NT2/D1 (cell line): ENCODE data around the gene EPN1.

Experiments
- DNase-seq: peaks from one replicate; pipeline ENCODE4 v3.0.0-alpha.2; 2011; ENCODE audit warnings: low read depth, low spot score
- H3K27me3 ChIP-seq: 2 replicates; pipeline ENCODE4 v1.6.0; 2011; ENCODE audit warnings: mild to moderate bottlenecking; ENCODE audit not compliant: insufficient read length, insufficient read depth
- H3K36me3 ChIP-seq: 2 replicates; pipeline ENCODE4 v1.6.1; 2011; ENCODE audit warnings: mild to moderate bottlenecking, low read length, mixed read lengths; ENCODE audit not compliant: insufficient read depth, insufficient read length
- H3K4me1 ChIP-seq: 2 replicates; pipeline ENCODE4 v1.5.1; 2011; ENCODE audit not compliant: insufficient read depth, insufficient read length
- H3K4me3 ChIP-seq: 2 replicates; pipeline ENCODE4 v1.5.1; 2011; ENCODE audit warnings: low read depth; ENCODE audit not compliant: insufficient read length
- H3K9ac ChIP-seq: 2 replicates; pipeline ENCODE4 v1.6.0; 2011; ENCODE audit warnings: low read depth; ENCODE audit not compliant: insufficient read length
- H3K9me3 ChIP-seq: 2 replicates; pipeline ENCODE4 v1.5.1; 2011; ENCODE audit warnings: mild to moderate bottlenecking, low read length; ENCODE audit not compliant: insufficient read depth
- SUZ12 ChIP-seq: IDR thresholded peaks from 2 replicates; pipeline ENCODE4 v1.6.1; 2011; ENCODE audit not compliant: insufficient read length, insufficient read depth; ENCODE audit errors: extremely low read depth
- YY1 ChIP-seq: IDR thresholded peaks from 2 replicates; pipeline ENCODE4 v1.6.1; 2011; ENCODE audit not compliant: insufficient read length, insufficient read depth
- ZNF274 ChIP-seq: IDR thresholded peaks from 2 replicates; pipeline ENCODE4 v1.6.1; 2011; ENCODE audit warnings: mild to moderate bottlenecking, low read depth, low read length

Gene EPN1

GRCh38 chr19:55637534-55637933, 37.5 kb upstream of the EPN1 start:
- Histone ChIP-seq H3K4me1 (peaks cover 12% of the 10 kb centered on the region), H3K9ac (no peak overlapping the region), H3K4me3 (no peak overlapping the region), H3K27me3 (no peaks in the 10 kb centered on the region), H3K9me3 (no peaks in the 10 kb centered on the region), H3K36me3 (peaks cover 19% of the 10 kb centered on the region)
- no peak for DNase-seq
- no peak for TF ChIP-seq SUZ12
- no peak for TF ChIP-seq YY1
- no peak for TF ChIP-seq ZNF274

- Histone ChIP-seq H3K9ac (no peak overlapping the region), H3K27me3 (no peaks in the 10 kb centered on the region), H3K4me3 (no peak overlapping the region), H3K9me3 (no peaks in the 10 kb centered on the region), H3K36me3 (peaks cover 19% of the 10 kb centered on the region), H3K4me1 (peaks cover 14% of the 10 kb centered on the region)
- TF ChIP-seq SUZ12 (no peak), ZNF274 (no peak), YY1 (no peak)
- no peak for DNase-seq
Measured at GRCh38 chr19:55638864-55639359, 36.1 kb upstream of the EPN1 start.

- no peak for DNase-seq
- no peaks in the 10 kb centered on the region for H3K27me3 ChIP-seq
- H3K9me3 ChIP-seq, result no peaks in the 10 kb centered on the region
- TF ChIP-seq YY1 (no peak), ZNF274 (no peak), SUZ12 (no peak)
- peaks cover 20% of the 10 kb centered on the region for H3K4me1 ChIP-seq
- peak overlapping the region; percentile 72 for H3K4me3 ChIP-seq
- peaks cover 29% of the 10 kb centered on the region for H3K36me3 ChIP-seq
- peak overlapping the region; percentile 71 for H3K9ac ChIP-seq
Measured at GRCh38 chr19:55640043-55640576, 34.9 kb upstream of the EPN1 start.

GRCh38 chr19:55640577-55641425, 34.2 kb upstream of the EPN1 start, which contains the start of gene ZNF580:
ZNF580 (plus strand) TSS chr19:55641002; CDS start chr19:55642509, 1,507 bp downstream.
- H3K4me3 ChIP-seq, result peak within 1 kb of the TSS; percentile 72
- peak within 1 kb of the TSS; percentile 94 for H3K9ac ChIP-seq
- peaks cover 18% of the 10 kb centered on the region for H3K4me1 ChIP-seq
- TF ChIP-seq ZNF274 (no peak), YY1 (no peak), SUZ12 (no peak)
- no peaks in the 10 kb centered on the region for H3K9me3 ChIP-seq
- H3K27me3 ChIP-seq, result no peaks in the 10 kb centered on the region
- H3K36me3 ChIP-seq, result peaks cover 36% of the 10 kb centered on the region
- DNase-seq, result no peak

- DNase-seq, result no peak
- Histone ChIP-seq H3K36me3 (peaks cover 28% of the 10 kb centered on the region), H3K4me1 (peaks cover 14% of the 10 kb centered on the region), H3K9ac (peak overlapping the region; percentile 94), H3K9me3 (no peaks in the 10 kb centered on the region), H3K4me3 (peak overlapping the region; percentile 72), H3K27me3 (no peaks in the 10 kb centered on the region)
- TF ChIP-seq YY1 (no peak), SUZ12 (no peak), ZNF274 (no peak)
Measured at GRCh38 chr19:55641426-55642152, 33.4 kb upstream of the EPN1 start.

GRCh38 chr19:55642153-55643002, 32.6 kb upstream of the EPN1 start:
- no peaks in the 10 kb centered on the region for H3K9me3 ChIP-seq
- H3K4me3 ChIP-seq, result peak overlapping the region; percentile 72
- H3K4me1 ChIP-seq, result peaks cover 14% of the 10 kb centered on the region
- no peak for TF ChIP-seq SUZ12
- TF ChIP-seq YY1, result no peak
- no peak for TF ChIP-seq ZNF274
- peaks cover 31% of the 10 kb centered on the region for H3K36me3 ChIP-seq
- DNase-seq, result no peak
- peak overlapping the region; percentile 94 for H3K9ac ChIP-seq
- no peaks in the 10 kb centered on the region for H3K27me3 ChIP-seq
